COLO668 (cell line): ENCODE measurements around the gene NDST4.

Experiments
- DNase-seq: peaks from one replicate; lab custom pipeline; 2025; ENCODE audit not compliant: unreplicated experiment; lab: John Stamatoyannopoulos, UW

Gene NDST4

DNA sequence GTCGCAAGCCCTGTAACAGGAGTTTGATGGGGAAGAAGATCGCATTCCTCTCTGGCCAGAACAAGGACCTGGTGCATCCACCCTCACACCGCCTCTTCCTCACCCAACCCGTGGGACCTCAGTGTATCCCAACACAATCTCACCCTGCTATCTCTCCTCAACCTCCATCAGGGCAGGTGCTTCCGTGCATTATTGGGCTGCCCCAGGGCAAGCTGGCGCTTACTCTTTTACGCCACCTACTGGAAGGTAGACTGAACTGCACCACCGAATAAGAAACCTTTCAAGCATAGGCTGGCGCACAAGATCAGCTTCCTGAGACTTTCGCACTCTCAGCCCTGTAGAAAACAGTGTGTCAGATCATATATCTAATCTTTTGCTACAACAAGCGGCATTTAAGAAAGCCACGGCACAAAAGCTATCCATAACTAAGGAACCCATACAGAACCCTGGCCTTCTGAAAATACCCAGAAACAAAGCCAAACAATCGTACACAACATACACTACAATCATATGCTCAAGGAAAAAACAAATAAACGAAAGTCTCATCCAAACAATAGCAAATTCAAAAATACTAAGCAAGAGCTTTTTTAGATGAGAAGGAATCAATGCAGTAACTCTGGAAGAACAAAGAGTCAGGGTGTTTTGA lies 305.5 kb downstream of the NDST4 start:
- DNase-seq, result peak; percentile 18

DNA sequence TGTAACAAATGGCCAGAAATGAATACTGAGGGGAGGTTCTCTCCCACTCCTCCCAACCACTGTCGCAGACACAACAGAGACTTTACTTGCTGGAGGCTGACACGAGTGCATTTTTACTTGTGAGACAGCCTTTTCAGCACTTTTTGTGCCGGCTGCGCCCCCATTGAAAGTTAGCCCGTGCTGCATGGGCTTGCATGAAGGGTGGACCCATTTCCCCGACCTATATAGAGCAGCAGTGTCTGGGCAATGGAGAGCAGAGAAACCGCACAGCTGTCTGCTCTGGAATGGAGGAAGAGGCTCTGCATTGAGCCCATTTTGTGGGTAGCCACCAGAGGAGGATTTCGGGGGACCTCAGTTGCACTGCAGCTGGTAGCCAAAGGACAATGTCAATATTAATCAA lies 306.1 kb downstream of the NDST4 start:
- no peak for DNase-seq

GRCh38 chr4:114791976-114792375 lies 321.4 kb downstream of the NDST4 start:
- no peak for DNase-seq

DNA sequence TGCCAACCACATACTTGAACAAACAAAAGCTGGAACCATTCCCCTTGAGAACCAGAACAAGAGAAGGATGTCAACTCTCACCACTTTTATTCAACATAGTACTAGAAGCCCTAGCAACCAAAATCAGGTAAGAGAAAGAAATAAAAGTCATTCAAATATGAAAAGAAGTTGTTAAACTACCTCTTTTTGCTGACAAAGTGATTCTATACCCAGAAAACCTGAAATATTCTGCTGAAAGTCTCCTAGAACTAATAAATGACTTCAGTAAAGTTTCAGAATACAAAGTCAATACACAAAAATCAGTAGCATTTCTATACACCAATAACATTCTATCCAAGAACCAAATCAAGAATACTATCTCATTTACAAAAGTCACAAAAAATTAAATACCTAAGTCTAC lies 327.9 kb downstream of the NDST4 start:
- DNase-seq, result no peak

- DNase-seq, result no peak
Observed at GRCh38 chr4:114783215-114783595, 330.2 kb downstream of the NDST4 start.

DNA sequence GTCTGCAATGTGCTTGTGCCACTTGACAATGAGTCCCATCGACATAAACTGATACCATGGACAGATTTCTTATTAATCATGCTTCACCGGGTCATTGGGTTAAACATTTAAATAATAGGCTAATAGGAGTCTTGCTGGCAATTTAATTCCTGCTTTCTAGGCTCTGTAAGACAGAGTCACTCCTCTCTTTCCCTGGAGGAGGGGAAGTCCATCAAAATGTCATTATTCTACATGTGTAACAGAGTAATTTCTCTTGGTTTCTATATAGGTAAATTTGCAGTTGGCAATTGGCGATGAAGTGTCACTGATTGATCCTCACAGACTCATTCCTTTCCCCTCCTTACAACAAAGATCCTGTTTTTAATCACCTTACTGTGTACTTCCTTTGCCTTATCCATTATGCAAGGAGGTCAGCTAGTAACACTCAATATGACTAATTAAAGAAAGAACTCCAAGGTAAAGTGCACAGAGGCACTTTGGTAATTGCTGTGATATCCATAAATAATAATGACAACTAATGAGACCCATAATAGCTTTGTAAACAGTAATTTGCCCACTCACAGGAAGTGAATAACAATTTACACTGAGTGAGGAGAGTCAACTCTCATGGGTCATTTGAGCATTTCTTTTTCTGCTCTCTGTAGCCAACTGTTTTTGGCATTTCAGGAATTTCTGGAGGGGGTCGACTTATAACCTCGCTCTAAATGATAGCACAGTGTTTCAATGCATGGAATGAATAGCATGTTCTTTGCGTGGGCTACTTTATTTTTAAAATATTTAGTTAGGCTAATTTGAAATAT lies 330.8 kb downstream of the NDST4 start:
- no peak for DNase-seq

DNA sequence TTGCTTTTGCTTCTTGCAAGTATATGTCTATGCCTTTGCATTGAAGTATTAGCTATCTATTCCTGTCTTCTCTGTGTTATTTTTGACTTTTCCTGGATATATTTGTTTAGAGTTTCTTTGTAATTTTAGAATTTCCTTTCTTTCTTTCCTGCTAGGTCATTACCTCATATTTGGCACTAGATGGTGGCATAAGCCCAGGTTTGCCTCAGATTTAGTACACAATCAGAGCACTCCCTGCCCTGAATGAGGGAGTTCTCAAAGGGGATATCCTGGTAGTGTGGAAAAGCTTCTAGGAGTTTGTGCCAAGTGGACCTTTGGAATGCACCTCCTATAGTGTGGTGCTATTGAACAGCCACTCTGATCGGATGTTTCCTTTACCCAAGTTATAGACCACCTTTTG lies 333.2 kb downstream of the NDST4 start:
- DNase-seq, result peak; percentile 24
